22Rv1 (cell line): ENCODE measurements around the gene LAMA5.

Source experiments
- ZFX ChIP-seq: fragments of 450-650 bp; IDR thresholded peaks from 2 replicates; pipeline ENCODE4 v1.6.1; 2017; ENCODE audit warnings: antibody characterized with exemption, borderline replicate concordance
- TF ChIP-seq, protein P1 (sequence below): fragments of 450-650 bp; IDR thresholded peaks from 2 replicates; pipeline ENCODE4 v1.5.1; 2017; ENCODE audit warnings: mild to moderate bottlenecking

DNA sequence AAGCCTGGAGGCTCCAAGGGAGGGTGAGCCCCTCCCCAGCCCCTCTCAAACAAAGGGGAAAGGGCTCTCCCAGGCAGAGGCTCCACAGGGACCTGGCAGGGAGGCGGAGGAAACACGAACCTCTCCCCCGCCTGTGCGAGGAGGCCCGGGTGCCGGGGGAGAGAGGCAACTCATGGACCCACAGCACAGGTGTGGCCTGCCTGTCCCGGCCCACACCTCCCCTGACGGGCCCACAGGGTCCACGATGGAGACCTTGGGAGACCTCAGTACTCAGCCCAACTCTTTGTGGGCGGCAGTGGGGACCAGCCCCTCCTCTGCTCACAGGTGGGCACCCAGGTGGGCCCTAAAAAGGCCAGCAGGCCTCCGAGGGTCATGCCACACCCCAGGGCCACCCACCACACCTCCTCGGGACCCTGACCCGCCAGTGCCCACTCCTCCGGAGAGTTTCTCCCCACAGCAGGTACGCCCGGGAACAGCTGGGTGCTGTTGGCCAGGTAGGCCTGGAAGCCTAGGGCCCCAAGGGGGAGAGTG, 12.2 kb downstream of the LAMA5 start:
- TF ChIP-seq, protein P1, sequence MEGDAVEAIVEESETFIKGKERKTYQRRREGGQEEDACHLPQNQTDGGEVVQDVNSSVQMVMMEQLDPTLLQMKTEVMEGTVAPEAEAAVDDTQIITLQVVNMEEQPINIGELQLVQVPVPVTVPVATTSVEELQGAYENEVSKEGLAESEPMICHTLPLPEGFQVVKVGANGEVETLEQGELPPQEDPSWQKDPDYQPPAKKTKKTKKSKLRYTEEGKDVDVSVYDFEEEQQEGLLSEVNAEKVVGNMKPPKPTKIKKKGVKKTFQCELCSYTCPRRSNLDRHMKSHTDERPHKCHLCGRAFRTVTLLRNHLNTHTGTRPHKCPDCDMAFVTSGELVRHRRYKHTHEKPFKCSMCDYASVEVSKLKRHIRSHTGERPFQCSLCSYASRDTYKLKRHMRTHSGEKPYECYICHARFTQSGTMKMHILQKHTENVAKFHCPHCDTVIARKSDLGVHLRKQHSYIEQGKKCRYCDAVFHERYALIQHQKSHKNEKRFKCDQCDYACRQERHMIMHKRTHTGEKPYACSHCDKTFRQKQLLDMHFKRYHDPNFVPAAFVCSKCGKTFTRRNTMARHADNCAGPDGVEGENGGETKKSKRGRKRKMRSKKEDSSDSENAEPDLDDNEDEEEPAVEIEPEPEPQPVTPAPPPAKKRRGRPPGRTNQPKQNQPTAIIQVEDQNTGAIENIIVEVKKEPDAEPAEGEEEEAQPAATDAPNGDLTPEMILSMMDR, result no peak
- TF ChIP-seq ZFX, result no peak
